ENCODE measurements around the gene STAT6.

Gene STAT6

DNA sequence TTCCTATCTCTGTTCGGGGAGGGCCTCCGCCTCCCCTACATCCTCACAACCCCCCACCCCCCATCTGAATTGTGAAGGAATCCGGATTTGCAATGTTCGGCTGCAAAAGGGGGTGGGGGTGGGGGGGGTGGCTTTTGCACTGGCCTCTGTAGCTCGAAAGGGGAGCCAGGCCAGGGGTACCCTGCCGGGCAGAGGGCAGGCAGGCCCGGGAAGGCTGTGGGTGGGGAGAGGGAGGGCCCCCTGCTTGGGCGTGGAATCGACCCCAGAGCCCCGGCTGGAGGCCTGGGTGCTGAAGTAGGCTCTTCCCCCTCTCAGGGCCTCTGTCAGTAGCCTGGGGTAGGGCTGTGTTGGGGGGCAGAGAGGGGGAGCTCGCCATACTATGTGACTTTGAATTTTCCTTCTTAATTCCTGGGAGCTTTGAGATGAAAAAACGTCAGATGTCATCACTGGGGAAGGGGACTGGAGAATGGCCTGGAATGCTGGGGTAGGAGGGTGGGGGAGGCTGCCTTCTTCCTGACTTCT lies 18.2 kb upstream of the STAT6 start:
- H3K27me3 ChIP-seq (ENCODE audit: insufficient read depth, low read length): no peaks in the 10 kb centered on the region
- peaks cover 44 to 52% of the 10 kb centered on the region in 2 experiments for H3K4me1 ChIP-seq (ENCODE audit: control insufficient read depth in 1 of 2, insufficient read depth in 2 of 2, low read length in 2 of 2)
- H2AK5ac ChIP-seq (ENCODE audit: low read length): no peak overlapping the region
- peaks cover 37% of the 10 kb centered on the region for H3K79me1 ChIP-seq (ENCODE audit: low read length)
- peak overlapping the region; percentile 55 for H3K14ac ChIP-seq (ENCODE audit: low read length)
- peak overlapping the region; percentile 59 for H3K18ac ChIP-seq (ENCODE audit: low read length)
- DNase-seq: no peak
- no CpG with 5 or more reads among the region's 12 CpGs for WGBS (ENCODE audit: extremely low coverage, insufficient coverage, insufficient read length)
- peak overlapping the region; percentile 77 for H3K9ac ChIP-seq (ENCODE audit: low read length)
- peak overlapping the region; percentile 59 for H2BK5ac ChIP-seq (ENCODE audit: low read depth, low read length, poor library complexity)
- H3K79me2 ChIP-seq (ENCODE audit: control insufficient read depth, insufficient read depth, low read length, poor library complexity): peaks cover 30% of the 10 kb centered on the region
- H3K4me2 ChIP-seq (ENCODE audit: low read length): peak overlapping the region; percentile 85
- H4K8ac ChIP-seq (ENCODE audit: low read depth, low read length): peak overlapping the region; percentile 29
- H3K36me3 ChIP-seq (ENCODE audit: control insufficient read depth in 1 of 2, insufficient read depth in 2 of 2, low read length in 2 of 2): no peaks in the 10 kb centered on the region
- H2BK120ac ChIP-seq (ENCODE audit: insufficient read depth, low read length, poor library complexity): peak overlapping the region; percentile 37
- peak overlapping the region; percentile 98 for H3K4ac ChIP-seq (ENCODE audit: low read depth, low read length)
- H4K12ac ChIP-seq (ENCODE audit: low read depth, low read length): no peak overlapping the region
- no peak overlapping the region for H2AFZ ChIP-seq (ENCODE audit: insufficient read depth, low read length, poor library complexity)
- H3K27ac ChIP-seq (ENCODE audit: low read depth, low read length): peak overlapping the region; percentile 50
- peak overlapping the region; percentile 87 for H3K4me3 ChIP-seq (ENCODE audit: low read depth, low read length)
- peak overlapping the region; percentile 94 for H4K91ac ChIP-seq (ENCODE audit: low read depth, low read length)
- H3K9me3 ChIP-seq (ENCODE audit: insufficient read depth, low read depth, low read length): no peaks in the 10 kb centered on the region
- H3K23ac ChIP-seq (ENCODE audit: low read length): no peak overlapping the region
- no peak overlapping the region for H2BK12ac ChIP-seq (ENCODE audit: low read length)

- peak overlapping the region; percentile 88 for H2BK5ac ChIP-seq (ENCODE audit: low read depth, low read length, poor library complexity)
- H2AK5ac ChIP-seq (ENCODE audit: low read length): peak overlapping the region; percentile 98
- DNase-seq: peak in 1 of 2 donors; percentile 46
- H3K4me2 ChIP-seq (ENCODE audit: low read length): peak overlapping the region; percentile 85
- H3K18ac ChIP-seq (ENCODE audit: low read length): peak overlapping the region; percentile 97
- H3K14ac ChIP-seq (ENCODE audit: low read length): peak overlapping the region; percentile 94
- H3K79me2 ChIP-seq (ENCODE audit: control insufficient read depth, insufficient read depth, low read length, poor library complexity): peaks cover 27% of the 10 kb centered on the region
- H4K91ac ChIP-seq (ENCODE audit: low read depth, low read length): peak overlapping the region; percentile 94
- peak overlapping the region; percentile 73 for H4K12ac ChIP-seq (ENCODE audit: low read depth, low read length)
- H2AFZ ChIP-seq (ENCODE audit: insufficient read depth, low read length, poor library complexity): peak overlapping the region; percentile 79
- no peaks in the 10 kb centered on the region for H3K27me3 ChIP-seq (ENCODE audit: insufficient read depth, low read length)
- peak overlapping the region; percentile 31 for H3K27ac ChIP-seq (ENCODE audit: low read depth, low read length)
- peaks cover 31% of the 10 kb centered on the region for H3K79me1 ChIP-seq (ENCODE audit: low read length)
- WGBS (ENCODE audit: extremely low coverage, insufficient coverage, insufficient read length): no CpG with 5 or more reads among the region's 35 CpGs
- H3K4me1 ChIP-seq (ENCODE audit: control insufficient read depth in 1 of 2, insufficient read depth in 2 of 2, low read length in 2 of 2): peaks cover 37 to 45% of the 10 kb centered on the region in 2 experiments
- no peaks in the 10 kb centered on the region for H3K9me3 ChIP-seq (ENCODE audit: insufficient read depth, low read depth, low read length)
- peak overlapping the region; percentile 77 for H3K9ac ChIP-seq (ENCODE audit: low read length)
- H3K4me3 ChIP-seq (ENCODE audit: low read depth, low read length): peak overlapping the region; percentile 87
- no peaks in the 10 kb centered on the region for H3K36me3 ChIP-seq (ENCODE audit: control insufficient read depth in 1 of 2, insufficient read depth in 2 of 2, low read length in 2 of 2)
- no peak overlapping the region for H3K23ac ChIP-seq (ENCODE audit: low read length)
- peak overlapping the region; percentile 87 for H4K8ac ChIP-seq (ENCODE audit: low read depth, low read length)
- peak overlapping the region; percentile 44 for H2BK12ac ChIP-seq (ENCODE audit: low read length)
- peak overlapping the region; percentile 98 for H3K4ac ChIP-seq (ENCODE audit: low read depth, low read length)
- H2BK120ac ChIP-seq (ENCODE audit: insufficient read depth, low read length, poor library complexity): peak overlapping the region; percentile 90
Observed at GRCh38 chr12:57128519-57129247, 17.5 kb upstream of the STAT6 start.

DNA sequence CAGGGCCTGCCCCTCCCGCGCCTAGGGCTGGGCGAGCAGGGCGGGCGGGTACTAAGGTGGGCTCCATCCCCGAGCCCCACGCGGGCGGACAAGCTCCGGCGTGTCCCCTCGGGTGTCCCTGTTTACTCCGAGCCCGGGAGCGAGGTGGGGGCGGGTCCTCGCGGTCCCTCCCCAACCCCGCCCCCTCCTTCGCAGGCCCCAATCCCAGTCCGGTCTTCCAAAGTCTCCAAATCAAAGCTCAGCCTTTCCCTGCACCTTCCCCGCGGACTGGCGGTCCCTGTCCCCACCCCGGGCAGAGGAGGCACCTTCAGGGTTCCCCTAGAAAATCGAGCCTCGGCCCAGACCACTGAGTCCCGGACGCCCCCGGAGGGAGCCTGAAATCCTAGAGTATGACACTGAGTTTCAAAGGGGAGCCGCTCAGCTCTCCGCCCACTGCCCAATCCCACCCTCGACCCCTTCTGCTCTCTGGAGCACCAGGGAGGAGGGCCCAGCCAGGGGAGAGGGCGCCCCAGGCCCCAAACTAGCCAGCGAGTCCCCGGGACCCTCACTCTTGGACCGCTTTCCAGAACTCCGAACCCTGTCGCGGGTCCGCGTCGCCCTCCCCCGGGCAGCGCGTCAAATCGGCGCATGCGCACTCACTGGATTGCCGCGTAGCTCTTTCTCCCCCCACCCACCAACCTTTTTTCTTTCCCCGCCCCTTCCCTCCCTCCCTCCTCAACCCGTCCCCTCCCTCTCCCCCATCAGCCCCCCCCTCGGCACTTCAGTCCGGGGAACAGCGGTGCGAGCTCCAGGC lies 16.8 kb upstream of the STAT6 start, which contains the start of gene LRP1:
Gene LRP1, plus strand, starts transcription at position 758 of the 793 bp plus-strand sequence. CDS start 482 bp downstream, outside the sequence.
- DNase-seq: peak; percentile 68 to 90
- H3K4me3 ChIP-seq (ENCODE audit: low read depth, low read length): peak within 1 kb of the TSS; percentile 87
- peaks cover 27% of the 10 kb centered on the region for H3K79me2 ChIP-seq (ENCODE audit: control insufficient read depth, insufficient read depth, low read length, poor library complexity)
- no peaks in the 10 kb centered on the region for H3K9me3 ChIP-seq (ENCODE audit: insufficient read depth, low read depth, low read length)
- H2BK12ac ChIP-seq (ENCODE audit: low read length): peak within 1 kb of the TSS; percentile 85
- peak within 1 kb of the TSS; percentile 97 for H3K18ac ChIP-seq (ENCODE audit: low read length)
- peak within 1 kb of the TSS; percentile 99 for H4K8ac ChIP-seq (ENCODE audit: low read depth, low read length)
- H2BK5ac ChIP-seq (ENCODE audit: low read depth, low read length, poor library complexity): peak within 1 kb of the TSS; percentile 99
- H3K27me3 ChIP-seq (ENCODE audit: insufficient read depth, low read length): no peaks in the 10 kb centered on the region
- peak within 1 kb of the TSS; percentile 95 for H2BK120ac ChIP-seq (ENCODE audit: insufficient read depth, low read length, poor library complexity)
- H4K91ac ChIP-seq (ENCODE audit: low read depth, low read length): peak within 1 kb of the TSS; percentile 99
- H3K23ac ChIP-seq (ENCODE audit: low read length): no peak within 1 kb of the TSS
- peak within 1 kb of the TSS; percentile 98 for H3K27ac ChIP-seq (ENCODE audit: low read depth, low read length)
- no peaks in the 10 kb centered on the region for H3K36me3 ChIP-seq (ENCODE audit: control insufficient read depth in 1 of 2, insufficient read depth in 2 of 2, low read length in 2 of 2)
- peaks cover 27% of the 10 kb centered on the region for H3K79me1 ChIP-seq (ENCODE audit: low read length)
- H3K4me2 ChIP-seq (ENCODE audit: low read length): peak within 1 kb of the TSS; percentile 98
- peak within 1 kb of the TSS; percentile 98 for H2AK5ac ChIP-seq (ENCODE audit: low read length)
- peak within 1 kb of the TSS; percentile 99 for H2AFZ ChIP-seq (ENCODE audit: insufficient read depth, low read length, poor library complexity)
- peak within 1 kb of the TSS; percentile 83 for H4K12ac ChIP-seq (ENCODE audit: low read depth, low read length)
- H3K4me1 ChIP-seq (ENCODE audit: control insufficient read depth in 1 of 2, insufficient read depth in 2 of 2, low read length in 2 of 2): peaks cover 32 to 39% of the 10 kb centered on the region in 2 experiments
- no CpG with 5 or more reads among the region's 57 CpGs for WGBS (ENCODE audit: extremely low coverage, insufficient coverage, insufficient read length)
- peak within 1 kb of the TSS; percentile 89 for H3K9ac ChIP-seq (ENCODE audit: low read length)
- peak within 1 kb of the TSS; percentile 100 for H3K14ac ChIP-seq (ENCODE audit: low read length)
- peak within 1 kb of the TSS; percentile 98 for H3K4ac ChIP-seq (ENCODE audit: low read depth, low read length)

- Histone ChIP-seq H3K14ac (ENCODE audit: low read length) (no peak overlapping the region), H3K4me1 (ENCODE audit: control insufficient read depth in 1 of 2, insufficient read depth in 2 of 2, low read length in 2 of 2) (peaks cover 25 to 32% of the 10 kb centered on the region in 2 experiments), H4K8ac (ENCODE audit: low read depth, low read length) (no peak overlapping the region), H3K79me2 (ENCODE audit: control insufficient read depth, insufficient read depth, low read length, poor library complexity) (peaks cover 22% of the 10 kb centered on the region), H2BK12ac (ENCODE audit: low read length) (no peak overlapping the region), H3K18ac (ENCODE audit: low read length) (peak overlapping the region; percentile 75), H3K4me3 (ENCODE audit: low read depth, low read length) (peak overlapping the region; percentile 87), H3K4ac (ENCODE audit: low read depth, low read length) (no peak overlapping the region), H3K23ac (ENCODE audit: low read length) (no peak overlapping the region), H3K9ac (ENCODE audit: low read length) (no peak overlapping the region), H4K91ac (ENCODE audit: low read depth, low read length) (peak overlapping the region; percentile 63), H2AFZ (ENCODE audit: insufficient read depth, low read length, poor library complexity) (peak overlapping the region; percentile 54), H2AK5ac (ENCODE audit: low read length) (no peak overlapping the region), H3K4me2 (ENCODE audit: low read length) (peak overlapping the region; percentile 98), H3K9me3 (ENCODE audit: insufficient read depth, low read depth, low read length) (no peaks in the 10 kb centered on the region), H3K79me1 (ENCODE audit: low read length) (peaks cover 20% of the 10 kb centered on the region), H3K27ac (ENCODE audit: low read depth, low read length) (peak overlapping the region; percentile 98), H4K12ac (ENCODE audit: low read depth, low read length) (no peak overlapping the region), H2BK120ac (ENCODE audit: insufficient read depth, low read length, poor library complexity) (no peak overlapping the region), H3K36me3 (ENCODE audit: control insufficient read depth in 1 of 2, insufficient read depth in 2 of 2, low read length in 2 of 2) (no peaks in the 10 kb centered on the region), H3K27me3 (ENCODE audit: insufficient read depth, low read length) (no peaks in the 10 kb centered on the region), H2BK5ac (ENCODE audit: low read depth, low read length, poor library complexity) (no peak overlapping the region)
- peak; percentile 92 to 94 for DNase-seq
- no CpG with 5 or more reads among the region's 26 CpGs for WGBS (ENCODE audit: extremely low coverage, insufficient coverage, insufficient read length)
Observed at GRCh38 chr12:57127101-57127725, 16.1 kb upstream of the STAT6 start.

Data from trophoblast cell (in vitro differentiated cells and primary cell).